K562 (cell line): Measurements from ENCODE around the gene PIGL. TPM values are rescaled to one million over a fixed set of nuclear protein-coding genes. Genes with fewer than 3 reads are reported as not detected.

Source experiments
- ATAC-seq: fragments of 200-7000 bp; cut with Tn5 transposase; 3 replicates; pipeline ENCODE4 v1.9.1; 2020; ENCODE audit warnings: moderate library complexity
- BruUV-seq: library from RNA; stranded (reverse); fragments of 400-500 nt; replicated peaks from 2 replicates; lab custom pipeline; 2021; lab: Mats Ljungman, UMichigan
- CTCF ChIA-PET: fragments of 300-600 bp; formaldehyde crosslinking; extraction: SDS; loops from one replicate; lab custom pipeline; 2021; ENCODE audit warnings: low intra/inter-chr PET ratio; lab: Yijun Ruan, JAX
- POLR2A ChIA-PET: fragments of 300-600, 350-650 bp; sonication (Branson Sonifier 250); formaldehyde crosslinking; extraction: SDS; loops from one replicate; lab custom pipeline; 2021; ENCODE audit warnings: antibody characterized with exemption, inconsistent platforms; lab: Yijun Ruan, JAX
- DNase-seq, 4 experiments: peaks; one replicate each; pipeline versions ENCODE4 v3.0.0 to v3.0.0-alpha.2; 2011 to 2018; ENCODE audit warnings: low spot score in 3 of 4, mixed read lengths in 3 of 4; ENCODE audit errors: extremely low read depth in 1 of 4
- FAIRE-seq: peaks from 2 replicates; lab custom pipeline; 2011; peaks lifted over from hg19 to GRCh38; lab: Jason Lieb, UNC
- H2AFZ ChIP-seq: 2 replicates; pipeline ENCODE4 v1.6.0; 2011; ENCODE audit warnings: low read depth, low read length, control low read depth, inconsistent platforms
- H3K27ac ChIP-seq: fragments of 200-600 bp; 3 replicates; pipeline ENCODE4 v1.8.0; 2011; ENCODE audit warnings: low read depth, mild to moderate bottlenecking, control low read depth, inconsistent platforms, low read length, moderate library complexity, mixed read lengths; ENCODE audit errors: extremely low read depth
- H3K27me3 ChIP-seq, 2 experiments: fragments of 300-600 bp in 1 of 2; 2 replicates in 1 of 2; 3 replicates in 1 of 2; pipeline versions ENCODE4 v1.6.0 to v1.8.0; 2011; ENCODE audit warnings: inconsistent platforms in 2 of 2, low read length in 2 of 2, mild to moderate bottlenecking in 1 of 2, mixed read lengths in 1 of 2, moderate library complexity in 1 of 2; ENCODE audit not compliant: control insufficient read depth in 2 of 2, insufficient read depth in 2 of 2
- H3K36me3 ChIP-seq: fragments of 300-600 bp; 3 replicates; pipeline ENCODE4 v1.8.0; 2011; ENCODE audit warnings: mild to moderate bottlenecking, low read length, inconsistent platforms; ENCODE audit not compliant: control insufficient read depth, insufficient read depth
- H3K4me1 ChIP-seq, 2 experiments: fragments of 200-600 bp in 1 of 2; replicated peaks in 1 of 2; 2 replicates in 1 of 2; 3 replicates in 1 of 2; pipeline versions ENCODE4 v1.5.1 to v1.8.0; 2011; ENCODE audit warnings: inconsistent platforms in 2 of 2, low read length in 2 of 2, mild to moderate bottlenecking in 1 of 2, mixed read lengths in 1 of 2, moderate library complexity in 1 of 2; ENCODE audit not compliant: control insufficient read depth in 2 of 2, insufficient read depth in 2 of 2
- H3K4me2 ChIP-seq: 2 replicates; pipeline ENCODE4 v1.6.1; 2011; ENCODE audit warnings: low read length, control low read depth, inconsistent platforms, mixed read lengths; ENCODE audit not compliant: insufficient read depth
- H3K4me3 ChIP-seq: fragments of 200-600 bp; sonication (generic), shearing (Covaris generic); 2 replicates; pipeline ENCODE4 v1.5.1; 2016; ENCODE audit warnings: control low read depth, inconsistent platforms
- H3K79me2 ChIP-seq: fragments of 200-600 bp; 3 replicates; pipeline ENCODE4 v1.8.0; 2011; ENCODE audit warnings: low read length, inconsistent platforms; ENCODE audit not compliant: control insufficient read depth, insufficient read depth
- H3K9ac ChIP-seq, 2 experiments: 2 replicates each; pipeline versions ENCODE4 v1.6.0 to v1.6.1; 2011; ENCODE audit warnings: low read depth in 2 of 2, low read length in 2 of 2, control low read depth in 1 of 2, inconsistent platforms in 1 of 2, mild to moderate bottlenecking in 1 of 2, mixed read lengths in 1 of 2; ENCODE audit not compliant: insufficient read depth in 1 of 2
- H3K9me1 ChIP-seq: one replicate; pipeline ENCODE4 v1.6.0; 2011; ENCODE audit warnings: inconsistent platforms, mild to moderate bottlenecking, low read length, moderate library complexity; ENCODE audit not compliant: control insufficient read depth, insufficient read depth
- H3K9me3 ChIP-seq: replicated peaks from 2 replicates; pipeline ENCODE4 v1.5.1; 2011; ENCODE audit warnings: low read depth, low read length, inconsistent platforms; ENCODE audit not compliant: control insufficient read depth, insufficient read depth
- H4K20me1 ChIP-seq: replicated peaks from 2 replicates; pipeline ENCODE4 v1.6.1; 2011; ENCODE audit warnings: low read length, inconsistent platforms, mixed read lengths; ENCODE audit not compliant: control insufficient read depth, insufficient read depth
- CHCHD3 ChIP-seq: fragments of 250-450 bp; sonication (Bioruptor Pico); IDR thresholded peaks from 2 replicates; pipeline ENCODE4 v2.1.2; 2022; ENCODE audit warnings: mild to moderate bottlenecking
- CTBP1 ChIP-seq: fragments of 450-650 bp; IDR thresholded peaks from 2 replicates; pipeline ENCODE4 v1.6.1; 2016; ENCODE audit warnings: borderline replicate concordance
- DACH1 ChIP-seq: fragments of 450-650 bp; IDR thresholded peaks from 2 replicates; pipeline ENCODE4 v1.6.1; 2018; ENCODE audit not compliant: partially characterized antibody
- FIP1L1 ChIP-seq: fragments of 200-400 bp; formaldehyde crosslinking; IDR thresholded peaks from 2 replicates; pipeline ENCODE4 v1.6.1; 2018; ENCODE audit warnings: mild to moderate bottlenecking, low read depth, low read length; ENCODE audit not compliant: poor library complexity, severe bottlenecking
- HDAC3 ChIP-seq: fragments of 450-650 bp; IDR thresholded peaks from 2 replicates; pipeline ENCODE4 v1.6.1; 2018; ENCODE audit warnings: borderline replicate concordance, mild to moderate bottlenecking, moderate library complexity; ENCODE audit not compliant: partially characterized antibody
- KHSRP ChIP-seq: fragments of 450-650 bp; IDR thresholded peaks from 2 replicates; pipeline ENCODE4 v1.6.1; 2017
- RHOXF2B ChIP-seq: fragments of 250-450 bp; sonication (Bioruptor Pico); conservative IDR thresholded peaks from 2 replicates; pipeline ENCODE4 v1.5.1; 2021
- SMAD2 ChIP-seq: fragments of 150-350 bp; IDR thresholded peaks from 2 replicates; pipeline ENCODE4 v1.6.1; 2014; ENCODE audit warnings: low read depth, mild to moderate bottlenecking, low read length
- ZNF584 ChIP-seq: fragments of 200-800 bp; sonication (Bioruptor generic); IDR thresholded peaks from 2 replicates; pipeline ENCODE4 v1.6.1; 2016; ENCODE audit warnings: low read depth, mild to moderate bottlenecking, missing genetic modification characterization, missing compliant biosample characterization
- WGBS: fragments of 100-300 bp; shearing (Covaris generic); methylation state at CpG from one replicate; pipeline ENCODE4 v1.1.6; 2016; ENCODE audit warnings: low coverage, mixed read lengths; ENCODE audit not compliant: insufficient coverage; ENCODE audit errors: missing lambda C conversion rate; 5-methylcytosine and 5-hydroxymethylcytosine counted together
- in situ Hi-C: fragments of 300-500 bp; cut with MboI; formaldehyde crosslinking; loops from 4 replicates; pipeline ENCODE4 v1.15.0; 2018; ENCODE audit warnings: inconsistent platforms, mixed read lengths
- intact Hi-C: fragments of 100-400 bp; cut with micrococcal nuclease; formaldehyde crosslinking; loops from 2 replicates; pipeline ENCODE4 v1.14.2; 2022
- polyA plus RNA-seq, 8 experiments: library from polyadenylated mRNA; depleted of rRNA in 4 of 8; stranded (reverse) in 5 of 8; unstranded in 3 of 8; fragments of >200 nt; fragmentation: Nextera tagmentation in 2 of 8; fragmentation: Illumina TruSeq in 1 of 8; extraction: Ambion mirVana in 2 of 8; extraction: Trizol in 1 of 8; gene quantifications; 2 replicates each; pipeline versions ENCODE4 v1.2.1 to v1.2.3, GENCODE V29; 2011 to 2014; ENCODE audit warnings: inconsistent platforms in 1 of 8, missing spikeins in 1 of 8
- total RNA-seq, 7 experiments: library from RNA; depleted of rRNA in 6 of 7; stranded (reverse); fragments of >200 nt in 6 of 7; fragmentation: Illumina TruSeq in 2 of 7; extraction: Trizol in 2 of 7; gene quantifications; 2 replicates each; pipeline versions ENCODE4 v1.2.1 to v1.2.3, GENCODE V29; 2011 to 2021; ENCODE audit warnings: low replicate concordance in 1 of 7
- TF ChIP-seq, protein P1 (sequence below), 2 experiments: fragments of 250-450 bp in 1 of 2; fragments of 450-650 bp in 1 of 2; sonication (Bioruptor Pico) in 1 of 2; IDR thresholded peaks; 2 replicates each; pipeline versions ENCODE4 v1.6.1 to v1.8.0; 2016 to 2021; ENCODE audit warnings: mild to moderate bottlenecking in 2 of 2, moderate library complexity in 2 of 2, missing compliant biosample characterization in 1 of 2, missing genetic modification characterization in 1 of 2
- TF ChIP-seq, protein P2 (sequence below): fragments of 450-650 bp; IDR thresholded peaks from 2 replicates; pipeline ENCODE4 v1.6.1; 2016

The PIGL gene
- total and polyA plus RNA-seq, 9 of the 15 experiments (the other 6 are each of a cell fraction or from before 2014, with no cell fraction given): 19.9 to 55.3 (median 29.6) TPM

DNA sequence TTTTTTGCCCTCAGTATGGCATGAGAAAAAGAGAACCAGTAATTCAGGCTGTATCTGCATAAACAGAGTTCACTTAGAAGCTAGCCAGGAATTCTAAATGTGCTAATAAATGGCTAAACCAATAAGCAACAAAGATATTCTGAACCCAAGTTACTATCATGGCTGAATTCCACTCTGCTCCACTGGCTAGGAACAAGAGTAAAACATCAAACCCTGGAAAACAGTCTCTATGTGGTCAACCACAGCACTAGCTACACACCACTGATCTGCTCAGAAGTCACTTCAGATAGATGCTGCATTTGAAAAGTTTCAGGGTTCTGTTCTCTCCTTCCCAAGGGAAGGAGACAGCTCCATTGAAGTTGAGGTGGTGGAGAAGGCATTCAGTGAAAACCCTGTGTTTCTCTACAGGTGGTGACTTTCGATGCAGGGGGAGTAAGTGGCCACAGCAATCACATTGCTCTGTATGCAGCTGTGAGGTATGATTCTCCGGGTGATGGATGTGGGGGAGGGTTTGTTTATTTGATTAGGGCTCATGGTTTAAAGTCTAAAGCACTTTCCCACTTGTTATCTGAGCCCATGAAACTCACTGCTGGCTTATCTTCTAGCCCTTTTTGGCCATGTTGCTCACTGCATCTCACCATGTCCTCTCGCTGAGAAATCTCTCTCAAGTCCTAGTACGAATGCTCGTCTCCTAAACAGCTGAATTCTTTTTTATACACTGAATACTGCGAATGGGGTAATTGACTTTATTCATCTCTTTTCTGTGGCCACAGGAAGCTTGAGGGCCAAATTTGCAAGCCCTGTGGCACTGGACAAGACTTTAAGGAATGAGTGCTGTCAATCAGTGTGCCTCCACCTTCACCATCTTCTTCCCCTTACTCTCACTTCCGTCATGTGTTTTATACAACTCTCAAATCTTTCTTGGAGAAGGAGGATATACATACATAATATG, 96.4 kb downstream of the PIGL start:
- no peaks in the 10 kb centered on the region for H3K9me3 ChIP-seq
- H3K27me3 ChIP-seq: no peaks in the 10 kb centered on the region
- H3K79me2 ChIP-seq: no peaks in the 10 kb centered on the region
- ChIA-PET CTCF (no interaction called here), POLR2A (interaction anchor here (0.6 to 1.9 kb wide), 9 partner anchors 10 to 69 kb away, joined by 3 to 5 read pairs (median 3); partner anchors contain the start of genes CENPV and UBB)
- intact Hi-C loops (no loop called here), in situ Hi-C loops (no loop called here)
- H4K20me1 ChIP-seq: peaks cover 14% of the 10 kb centered on the region
- H2AFZ ChIP-seq: no peak overlapping the region
- ATAC-seq: peak; percentile 91
- H3K4me2 ChIP-seq: peak overlapping the region; percentile 20; the same call in 1 of the 2 replicates
- DNase-seq: peak; percentile 59 to 78 (median 69)
- peak; percentile 96 for FAIRE-seq
- H3K27ac ChIP-seq: 0 out of 3 replicates have a peak overlapping the region, but pooled peaks have one; percentile 4
- no peak overlapping the region for H3K4me3 ChIP-seq
- H3K36me3 ChIP-seq: no peaks in the 10 kb centered on the region
- no peak overlapping the region for H3K9ac ChIP-seq
- H3K4me1 ChIP-seq: peaks cover 0 to 14% of the 10 kb centered on the region in 2 experiments; a peak in 3 of 5 replicates
- 3% methylated on average over 7 of the region's 7 CpGs for WGBS
- H3K9me1 ChIP-seq: no peaks in the 10 kb centered on the region
- no TSS peak for BruUV-seq
- TF ChIP-seq CHCHD3 (CRISPR knock-in tag) (no peak), DACH1 (peak; percentile 65), ZNF584 (no peak), FIP1L1 (no peak), KHSRP (0 out of 2 replicates have a peak, but pooled peaks have one; percentile 40), CTBP1 (peak; percentile 81), RHOXF2B (CRISPR knock-in tag) (no peak), HDAC3 (peak; percentile 83), SMAD2 (no peak)
- TF ChIP-seq, protein P1, sequence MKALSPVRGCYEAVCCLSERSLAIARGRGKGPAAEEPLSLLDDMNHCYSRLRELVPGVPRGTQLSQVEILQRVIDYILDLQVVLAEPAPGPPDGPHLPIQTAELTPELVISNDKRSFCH (CRISPR knock-in tag; IDR thresholded peaks at IDR 0.05): no peak
- TF ChIP-seq, protein P1 (tag; IDR thresholded peaks at IDR 0.05): peak; percentile 65; the same call in 1 of the 2 replicates
- TF ChIP-seq, protein P2, sequence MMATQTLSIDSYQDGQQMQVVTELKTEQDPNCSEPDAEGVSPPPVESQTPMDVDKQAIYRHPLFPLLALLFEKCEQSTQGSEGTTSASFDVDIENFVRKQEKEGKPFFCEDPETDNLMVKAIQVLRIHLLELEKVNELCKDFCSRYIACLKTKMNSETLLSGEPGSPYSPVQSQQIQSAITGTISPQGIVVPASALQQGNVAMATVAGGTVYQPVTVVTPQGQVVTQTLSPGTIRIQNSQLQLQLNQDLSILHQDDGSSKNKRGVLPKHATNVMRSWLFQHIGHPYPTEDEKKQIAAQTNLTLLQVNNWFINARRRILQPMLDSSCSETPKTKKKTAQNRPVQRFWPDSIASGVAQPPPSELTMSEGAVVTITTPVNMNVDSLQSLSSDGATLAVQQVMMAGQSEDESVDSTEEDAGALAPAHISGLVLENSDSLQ: peak; percentile 84
